Subcutaneous adipose tissue (tissue), 4 donors: ENCODE results near the gene RNF39. TPM values are rescaled to one million over a fixed set of nuclear protein-coding genes. Genes with fewer than 3 reads are reported as not detected.

ENCODE experiments used
- CTCF ChIP-seq: fragments of 450-650 bp; IDR thresholded peaks from one replicate; pipeline ENCODE4 v1.5.1; 2016; ENCODE audit warnings: low read depth, mild to moderate bottlenecking, control low read depth, antibody characterized with exemption, moderate library complexity
- total RNA-seq, 4 donors: library from RNA; depleted of rRNA; stranded (reverse); fragments of >200 nt; gene quantifications; one replicate each; pipeline ENCODE4 v1.1.0, GENCODE V29; 2016

The RNF39 gene
- total RNA-seq, 4 donors from 2014 or later: not detected

DNA sequence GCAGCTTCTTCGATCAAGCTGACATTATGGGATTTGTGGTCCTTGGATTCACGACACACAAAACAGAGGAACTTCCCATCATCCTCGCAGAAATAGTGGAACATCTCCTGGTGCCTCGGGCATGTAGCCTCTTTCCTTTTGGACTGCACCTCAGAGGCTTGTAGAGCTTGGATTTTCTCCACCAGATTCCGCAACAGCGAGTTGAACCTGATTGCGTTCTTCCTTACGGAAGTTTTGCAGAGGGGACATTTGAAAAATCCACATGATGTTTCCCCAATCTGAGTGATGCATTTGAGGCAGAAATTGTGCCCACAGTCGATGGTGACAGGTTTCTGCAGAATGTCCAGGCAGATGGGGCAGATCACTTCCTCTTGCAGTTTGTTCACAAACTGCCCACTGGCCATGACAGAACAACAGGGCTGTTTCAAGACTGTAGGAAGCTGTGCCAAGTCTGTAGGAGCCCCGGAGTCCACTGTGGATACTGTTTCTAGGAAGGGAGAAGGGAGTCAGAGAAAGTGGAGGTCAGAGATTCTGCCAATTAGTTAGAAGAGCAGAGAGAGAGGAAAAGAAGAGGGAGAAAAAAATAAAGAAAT lies 36.9 kb upstream of the RNF39 start:
- no peak for TF ChIP-seq CTCF

DNA sequence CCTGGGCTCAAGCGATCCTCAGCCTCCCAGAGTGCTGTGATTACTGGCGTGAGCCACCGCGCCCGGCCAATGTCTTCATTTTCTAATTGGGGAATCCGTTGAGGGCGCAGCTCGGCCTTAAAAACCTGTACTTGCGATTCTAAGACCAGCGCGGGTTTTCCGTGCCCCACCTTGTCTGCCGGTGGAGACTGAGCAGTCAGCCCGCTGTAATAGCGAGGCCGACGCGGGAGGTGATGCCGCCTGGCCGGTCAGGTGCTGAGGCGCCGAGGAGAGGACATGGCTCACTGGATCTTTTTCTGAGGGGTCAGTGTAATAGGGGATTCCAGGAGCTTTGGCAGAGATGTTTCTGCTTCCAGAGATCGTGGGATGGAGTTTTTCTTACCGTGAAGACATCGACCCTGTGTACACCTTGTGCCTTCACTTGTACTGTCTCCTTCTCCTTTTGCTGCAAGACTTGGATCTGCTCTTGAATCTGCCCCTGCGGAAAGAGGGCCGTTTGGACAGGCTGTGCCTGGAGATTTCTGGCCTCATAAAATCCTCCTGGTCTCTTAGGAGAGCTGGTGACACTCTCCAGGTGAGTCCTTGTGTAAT lies 35.8 kb upstream of the RNF39 start:
- TF ChIP-seq CTCF: no peak

DNA sequence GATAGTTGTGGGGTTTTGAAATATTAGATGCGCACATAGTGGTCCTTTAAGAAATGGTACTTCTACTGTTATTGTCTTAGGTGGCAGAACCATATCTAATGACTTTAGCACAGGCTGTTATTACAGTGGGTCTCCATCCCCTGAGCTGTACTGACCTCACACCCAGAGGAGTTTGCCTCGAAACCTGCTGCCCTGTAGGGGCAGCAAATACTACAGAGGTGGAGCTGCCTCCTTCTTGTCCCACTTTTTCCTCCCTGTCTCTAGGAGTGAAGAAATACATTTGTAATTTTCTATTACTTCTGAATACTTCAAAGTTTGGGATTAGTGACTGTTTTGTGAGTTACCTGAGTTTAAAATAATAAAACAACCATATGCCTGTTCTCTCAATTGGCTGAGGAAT lies 29.1 kb upstream of the RNF39 start:
- TF ChIP-seq CTCF: no peak

DNA sequence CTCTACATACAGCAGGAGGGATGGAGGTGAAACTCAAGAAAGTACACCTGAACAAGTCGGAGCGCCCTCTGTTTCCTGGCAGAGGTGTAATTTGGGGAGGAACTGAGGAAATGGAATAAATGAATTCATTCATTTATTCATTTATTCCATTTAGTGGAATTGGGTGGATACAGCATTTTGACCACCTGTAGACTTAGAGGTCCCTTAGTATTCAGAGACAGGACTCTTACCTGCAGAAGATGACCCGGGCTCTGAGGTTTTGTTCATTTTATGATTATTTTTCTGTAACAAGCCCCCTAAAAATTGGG lies 28.3 kb upstream of the RNF39 start:
- no peak for TF ChIP-seq CTCF

GRCh38 chr6:30102970-30103871 lies 27.7 kb upstream of the RNF39 start:
- TF ChIP-seq CTCF: no peak

DNA sequence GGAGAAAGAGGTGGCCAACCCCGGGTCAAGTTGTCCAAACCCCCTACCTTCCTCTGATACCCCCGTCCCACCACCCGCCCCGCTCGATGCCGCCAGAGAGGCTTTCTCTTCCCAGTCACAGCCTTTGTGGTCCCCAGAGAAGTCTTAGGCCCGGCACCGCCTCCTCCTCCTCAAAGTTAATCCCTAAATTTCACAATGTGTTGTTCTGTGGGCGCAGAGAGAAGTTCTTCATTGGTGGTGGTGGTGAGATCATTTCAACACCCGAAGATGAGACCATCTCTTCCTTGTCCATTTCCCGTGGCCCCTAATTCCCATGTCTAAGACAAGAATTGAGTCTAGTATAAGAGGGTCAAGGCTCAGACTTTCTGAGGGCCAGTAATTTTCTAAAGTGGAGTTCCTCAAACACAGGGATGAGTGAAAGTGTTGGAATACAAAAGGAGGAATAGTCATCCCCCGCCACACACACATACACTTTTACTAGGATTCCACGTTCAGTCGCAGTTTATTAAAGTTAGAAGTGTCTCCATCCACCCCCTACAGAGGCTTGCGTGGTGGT lies 26.9 kb upstream of the RNF39 start:
- TF ChIP-seq CTCF: no peak
